ENCODE data around the gene G3BP2. TPM values are rescaled to one million over a fixed set of nuclear protein-coding genes. Genes with fewer than 3 reads are reported as not detected.

Gene G3BP2
- polyA plus RNA-seq, 4 donors: 135 to 181 (median 153) TPM

DNA sequence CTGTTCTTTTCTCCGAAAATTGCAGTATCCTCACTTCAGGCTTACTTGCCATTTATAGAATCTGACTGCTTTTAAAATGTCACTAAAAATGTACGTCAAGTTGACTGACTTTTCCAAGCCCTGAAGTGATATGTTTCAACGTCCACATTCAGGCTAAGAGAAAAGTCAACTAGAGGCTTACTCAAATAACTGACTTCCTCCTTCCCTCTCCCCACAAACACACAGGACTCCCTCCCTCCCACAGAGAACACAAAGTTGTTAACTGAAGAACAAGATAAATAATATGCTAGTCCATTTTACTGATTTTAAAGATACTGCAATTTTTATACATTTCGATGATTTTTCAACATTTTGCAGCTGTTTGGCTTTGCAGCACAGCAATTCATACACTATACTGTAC lies 29.1 kb downstream of the G3BP2 start:
- DNase-seq (ENCODE audit: low read depth in 4 of 4, low spot score in 2 of 4): no peak

DNA sequence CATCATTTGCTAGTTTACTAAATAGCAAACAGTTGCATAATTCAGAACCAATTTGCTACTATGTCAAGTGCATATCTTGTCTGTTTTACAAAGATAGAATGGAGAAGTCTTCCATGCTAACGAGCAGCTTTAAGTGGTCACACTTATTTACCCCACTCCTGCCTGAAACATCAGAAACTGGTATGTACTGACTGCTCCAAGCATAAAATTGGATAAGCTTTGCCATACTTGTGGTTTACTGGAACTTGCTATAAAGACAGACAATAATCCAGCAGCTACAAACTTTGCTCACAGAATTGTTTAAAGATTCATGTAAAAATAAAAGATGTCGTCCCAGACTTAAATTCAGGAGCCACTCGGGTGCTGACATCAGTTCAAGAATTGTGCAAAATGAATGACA lies 29.6 kb downstream of the G3BP2 start:
- no peak for DNase-seq (ENCODE audit: low read depth in 4 of 4, low spot score in 2 of 4)

DNA sequence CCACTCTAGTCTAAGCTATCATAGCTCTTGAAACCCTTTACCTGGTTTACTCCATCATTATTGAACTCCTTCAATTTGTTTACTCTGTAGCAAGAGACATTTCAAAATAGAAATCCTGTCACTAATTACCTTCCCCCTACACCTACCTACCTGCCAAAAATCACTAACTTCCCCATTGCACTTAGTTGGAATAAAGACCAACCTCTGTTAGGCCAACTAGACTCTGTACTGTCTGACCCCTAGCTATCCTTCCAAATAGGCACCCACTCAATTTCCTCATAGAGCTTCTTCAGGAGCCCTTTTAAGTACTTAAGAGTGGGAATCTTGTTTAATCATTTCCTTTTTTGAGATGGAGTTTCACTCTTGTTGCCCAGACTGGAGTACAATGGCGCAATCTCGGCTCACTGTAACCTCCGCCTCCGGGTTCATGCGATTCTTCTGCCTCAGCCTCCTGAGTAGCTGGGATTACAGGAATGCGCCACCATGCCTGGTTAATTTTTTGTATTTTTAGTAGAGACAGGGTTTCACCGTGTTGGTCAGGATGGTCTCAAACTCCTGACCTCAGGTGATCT lies 34.0 kb downstream of the G3BP2 start:
- DNase-seq (ENCODE audit: low read depth in 4 of 4, low spot score in 2 of 4): no peak

- DNase-seq (ENCODE audit: low read depth in 4 of 4, low spot score in 2 of 4): no peak
Measured at GRCh38 chr4:75637827-75638226, 35.4 kb downstream of the G3BP2 start.

DNA sequence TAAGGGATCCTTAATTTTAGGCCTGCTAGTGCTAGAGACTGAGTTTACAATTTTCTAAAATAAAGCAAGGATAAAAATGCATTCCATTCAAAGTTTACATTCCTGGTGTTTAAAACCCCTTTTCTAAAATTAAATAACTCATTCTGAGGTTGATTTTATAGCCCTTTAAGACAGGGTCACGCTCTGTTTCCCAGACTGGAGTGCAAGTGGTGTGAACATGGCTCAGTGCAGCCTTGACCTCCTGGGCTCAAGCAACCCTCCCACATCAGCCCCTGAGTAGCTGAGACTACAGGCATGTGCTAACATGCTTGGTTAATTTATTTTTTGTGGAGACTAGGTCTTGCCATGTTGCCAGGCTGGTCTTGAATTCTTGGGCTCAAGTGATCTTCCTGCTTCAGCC lies 36.0 kb downstream of the G3BP2 start:
- DNase-seq (ENCODE audit: low read depth in 4 of 4, low spot score in 2 of 4): peak in 2 of 4 donors; percentile 28 to 52

DNA sequence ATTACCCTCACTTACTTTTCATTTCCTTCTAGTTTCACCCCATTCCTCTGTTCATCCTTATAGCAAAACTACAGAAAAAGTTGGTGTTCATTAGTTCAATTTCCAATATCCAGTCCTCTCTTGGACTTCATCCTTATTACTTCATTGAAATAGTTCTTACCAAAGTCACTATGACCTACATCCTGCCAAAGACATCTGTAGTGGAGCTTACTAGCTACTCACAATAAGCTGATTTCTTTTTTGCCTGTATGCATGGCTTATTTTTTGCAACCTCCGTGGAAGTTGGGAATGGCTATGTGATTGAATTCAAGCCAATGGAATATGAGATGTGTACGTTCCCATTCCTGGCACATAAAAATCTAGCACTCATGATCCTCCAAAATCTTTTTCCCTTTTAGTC lies 38.3 kb downstream of the G3BP2 start:
- DNase-seq (ENCODE audit: low read depth in 4 of 4, low spot score in 2 of 4): no peak

DNA sequence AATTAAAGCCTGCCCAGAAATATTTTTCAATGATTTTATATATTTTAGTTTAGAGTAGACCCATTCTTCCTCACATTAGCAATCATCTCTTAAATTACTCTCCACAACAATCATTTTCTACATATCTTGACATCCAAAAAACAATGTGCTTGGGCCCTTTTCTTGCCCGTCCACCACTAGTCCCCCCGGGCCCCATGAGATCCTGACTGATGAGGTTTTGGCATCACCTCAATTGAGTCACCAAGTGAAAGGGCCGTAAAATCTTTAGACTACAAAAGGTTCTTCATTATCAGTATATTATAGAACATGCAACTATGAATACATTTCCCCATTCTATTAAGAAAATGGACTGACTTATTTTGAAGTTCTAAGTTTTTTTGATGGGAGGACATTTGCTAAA lies 38.9 kb downstream of the G3BP2 start:
- DNase-seq (ENCODE audit: low read depth in 4 of 4, low spot score in 2 of 4): no peak

DNA sequence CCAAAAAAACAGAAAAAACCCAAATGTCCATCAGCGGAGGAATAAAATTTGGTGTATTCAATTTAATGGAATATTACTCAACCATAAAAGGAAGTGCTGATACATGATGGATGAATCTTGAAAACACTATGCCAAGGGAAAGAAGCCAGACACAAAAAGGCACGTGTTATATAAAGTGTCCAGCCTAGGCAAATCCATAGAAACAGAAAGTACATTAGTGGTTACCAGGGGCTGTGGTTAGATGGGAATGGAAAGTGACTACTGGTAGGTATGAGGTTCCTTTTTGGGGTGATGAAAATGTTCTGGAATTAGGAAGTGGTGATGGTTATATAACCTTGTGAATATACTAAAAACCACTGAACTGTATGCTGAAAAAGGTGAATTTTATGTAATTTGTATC lies 39.4 kb downstream of the G3BP2 start:
- no peak for DNase-seq (ENCODE audit: low read depth in 4 of 4, low spot score in 2 of 4)

DNA sequence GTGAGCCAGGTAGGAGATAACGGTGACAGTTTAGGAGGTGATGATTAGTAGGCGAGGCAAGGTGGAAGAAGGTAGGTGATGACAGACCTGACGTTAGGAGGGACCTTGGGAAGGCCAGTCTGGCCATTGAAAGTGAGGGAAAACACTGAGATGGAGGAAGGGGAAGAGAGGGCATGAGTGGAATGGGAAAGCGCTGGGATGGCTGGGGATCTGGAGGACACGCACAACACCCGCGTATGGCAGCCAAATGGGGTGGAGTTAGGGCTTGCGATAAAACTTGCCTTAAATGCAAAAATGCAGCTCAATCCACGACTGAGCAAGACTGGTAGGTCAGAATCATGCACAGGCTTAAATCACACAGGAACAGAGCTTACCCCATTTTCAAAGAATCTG lies 42.3 kb downstream of the G3BP2 start:
- DNase-seq (ENCODE audit: low read depth in 4 of 4, low spot score in 2 of 4): no peak

- peak; percentile 67 to 81 (median 74) for DNase-seq (ENCODE audit: low read depth in 4 of 4, low spot score in 2 of 4)
Measured at GRCh38 chr4:75630174-75630936, 42.9 kb downstream of the G3BP2 start, which contains the start of gene CDKL2. Gene CDKL2, minus strand, starts transcription at chr4:75630528. Its CDS starts 4,540 bp downstream, at chr4:75625988.

- DNase-seq (ENCODE audit: low read depth in 4 of 4, low spot score in 2 of 4): no peak
Measured at GRCh38 chr4:75629239-75629638, 44.0 kb downstream of the G3BP2 start.

DNA sequence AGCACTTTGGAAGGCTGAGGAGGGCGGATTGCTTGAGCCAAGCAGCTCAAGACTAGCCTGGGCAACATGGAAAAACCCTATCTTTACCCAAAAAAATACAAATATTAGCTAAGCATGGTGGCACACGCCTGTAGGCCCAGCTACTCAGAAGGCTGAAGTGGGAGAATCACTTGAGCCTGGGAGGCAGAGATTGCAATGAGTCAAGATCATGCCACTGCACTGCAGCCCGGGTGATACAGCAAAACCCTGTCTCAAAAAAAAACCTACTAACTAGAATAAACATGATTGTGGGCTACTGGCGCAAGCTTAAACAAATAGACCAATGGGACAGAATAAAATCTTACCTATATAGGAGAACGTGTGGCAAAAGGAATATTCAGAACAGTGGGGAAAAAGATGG lies 50.2 kb downstream of the G3BP2 start:
- no peak for DNase-seq (ENCODE audit: low read depth in 4 of 4, low spot score in 2 of 4)

GRCh38 chr4:75621715-75622114 lies 51.5 kb downstream of the G3BP2 start:
- DNase-seq (ENCODE audit: low read depth in 4 of 4, low spot score in 2 of 4): no peak

DNA sequence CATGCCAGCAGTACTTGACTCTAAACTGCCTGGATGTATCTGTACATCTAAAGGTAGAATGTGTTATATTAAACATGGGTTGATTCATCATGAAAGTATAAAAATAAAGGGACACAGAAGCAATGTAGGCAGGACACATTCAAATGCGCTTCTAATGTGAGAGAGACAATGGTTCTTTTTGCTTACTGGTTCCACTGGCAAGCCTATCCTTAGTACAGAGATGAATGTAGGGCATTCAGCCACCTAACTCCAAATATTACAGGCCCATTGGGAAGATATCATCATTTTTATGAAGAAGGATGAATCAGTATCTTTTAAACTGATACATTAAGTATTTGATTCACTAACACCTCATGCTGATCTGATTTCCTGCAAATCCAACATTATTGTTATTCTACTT lies 60.9 kb downstream of the G3BP2 start:
- no peak for DNase-seq (ENCODE audit: low read depth in 4 of 4, low spot score in 2 of 4)

DNA sequence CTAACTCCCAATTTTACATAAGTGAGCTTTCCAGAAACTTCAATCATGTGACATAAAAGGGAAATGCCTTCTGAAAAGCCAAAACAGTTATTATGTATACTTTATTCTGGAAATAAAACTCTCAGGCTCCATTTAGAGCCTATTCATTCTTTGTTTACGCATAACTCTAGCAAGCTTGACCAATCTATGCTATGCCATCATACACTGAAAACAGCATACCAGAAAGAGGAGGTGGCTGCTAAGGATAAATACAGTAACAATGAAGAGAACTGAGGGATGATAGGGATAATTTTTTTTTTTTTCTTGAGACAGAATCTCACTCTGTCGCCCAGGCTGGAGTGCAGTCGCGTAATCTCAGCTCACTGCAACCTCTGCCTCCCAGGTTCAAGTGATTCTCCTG lies 67.3 kb downstream of the G3BP2 start:
- DNase-seq (ENCODE audit: low read depth in 4 of 4, low spot score in 2 of 4): no peak

GRCh38 chr4:75599647-75600046 lies 73.6 kb downstream of the G3BP2 start:
- DNase-seq (ENCODE audit: low read depth in 4 of 4, low spot score in 2 of 4): no peak

DNA sequence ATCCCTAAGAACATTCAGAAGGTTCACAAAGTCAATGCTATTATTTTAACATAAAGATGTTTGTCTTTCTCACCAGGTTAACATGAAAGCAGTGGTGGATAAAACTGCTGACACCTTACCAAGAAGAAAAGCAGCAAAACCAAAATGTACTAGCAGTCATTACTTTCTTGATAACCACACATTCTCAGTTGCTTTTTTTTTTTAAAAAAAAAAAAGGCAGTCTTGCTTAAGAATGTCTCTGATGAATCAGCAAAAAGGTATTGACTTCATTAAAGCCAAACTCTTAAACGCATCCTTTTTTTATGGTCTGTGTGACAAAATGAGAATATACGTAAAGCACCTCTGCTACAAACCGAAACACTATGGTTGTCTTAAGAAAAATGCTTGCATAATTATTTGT lies 74.8 kb downstream of the G3BP2 start:
- DNase-seq (ENCODE audit: low read depth in 4 of 4, low spot score in 2 of 4): no peak

GRCh38 chr4:75596061-75596460 lies 77.2 kb downstream of the G3BP2 start:
- DNase-seq (ENCODE audit: low read depth in 4 of 4, low spot score in 2 of 4): no peak

DNA sequence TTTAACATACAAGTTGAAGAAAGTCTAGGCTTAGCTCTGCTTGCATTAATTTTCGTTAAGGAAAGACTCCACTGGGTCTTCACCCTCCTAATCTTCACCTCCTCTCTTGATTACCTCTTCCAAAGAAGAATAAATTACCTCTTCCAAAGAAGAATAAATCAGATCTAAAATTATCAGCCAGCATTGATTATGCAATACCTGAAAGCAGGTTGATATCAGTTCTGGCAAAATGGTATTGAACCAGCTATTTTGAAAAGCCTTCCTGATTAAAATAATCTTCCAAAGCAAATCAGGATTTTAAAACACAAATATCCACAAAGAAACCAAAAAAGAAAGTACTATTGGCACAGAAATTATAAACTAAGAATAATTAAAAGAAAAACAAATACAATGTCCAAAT lies 79.8 kb downstream of the G3BP2 start:
- DNase-seq (ENCODE audit: low read depth in 4 of 4, low spot score in 2 of 4): no peak

Measured in left renal cortex interstitium (tissue), 4 donors.